WTC11 (cell line): ENCODE data around the gene FAM174B. TPM values are rescaled to one million over a fixed set of nuclear protein-coding genes. Genes with fewer than 3 reads are reported as not detected.
"Not testable (repeated sequence)": the region's sequence is repeated elsewhere in the genome, so short reads cannot be mapped to it uniquely, and the experiment has no call there.

Experiments
- ATAC-seq: fragments of 200-7000 bp; cut with Tn5 transposase; 2 replicates; pipeline ENCODE4 v1.10.0; 2021; ENCODE audit warnings: mild to moderate bottlenecking, moderate library complexity
- CTCF ChIA-PET: fragments of 300-600 bp; sonication (Branson Sonifier 250); formaldehyde crosslinking; loops from one replicate; lab custom pipeline; 2021; ENCODE audit warnings: antibody characterized with exemption; lab: Charles Lee
- POLR2A ChIA-PET: fragments of 350-600 bp; sonication (Branson Sonifier 250); formaldehyde crosslinking; loops from one replicate; lab custom pipeline; 2021; ENCODE audit warnings: antibody characterized with exemption; lab: Charles Lee
- DNase-seq: peaks from one replicate; pipeline ENCODE4 v3.0.0; 2021; ENCODE audit warnings: low spot score
- H3K27ac Mint-ChIP-seq: 2 replicates; pipeline ENCODE4 v1.8.0; 2021; ENCODE audit warnings: mixed read lengths
- H3K27me3 Mint-ChIP-seq: 2 replicates; pipeline ENCODE4 v1.8.0; 2021; ENCODE audit warnings: low read depth, mild to moderate bottlenecking, moderate library complexity, mixed read lengths
- H3K36me3 Mint-ChIP-seq: 2 replicates; pipeline ENCODE4 v1.8.0; 2021; ENCODE audit warnings: mixed read lengths
- H3K4me1 Mint-ChIP-seq: 2 replicates; pipeline ENCODE4 v1.8.0; 2022; ENCODE audit warnings: mixed read lengths
- H3K4me3 Mint-ChIP-seq: 2 replicates; pipeline ENCODE4 v1.8.0; 2021; ENCODE audit warnings: mild to moderate bottlenecking, moderate library complexity, mixed read lengths
- H3K9me3 Mint-ChIP-seq: 2 replicates; pipeline ENCODE4 v1.8.0; 2021; ENCODE audit warnings: mixed read lengths
- EMX1 ChIP-seq: fragments of 250-450 bp; sonication (Bioruptor Pico); IDR thresholded peaks from 2 replicates; pipeline ENCODE4 v1.8.0; 2021; ENCODE audit warnings: mild to moderate bottlenecking
- ETV6 ChIP-seq: sonication (generic); formaldehyde crosslinking; IDR thresholded peaks from 2 replicates; pipeline ENCODE4 v1.8.1; 2022; ENCODE audit warnings: mild to moderate bottlenecking, missing genetic modification reagents
- HMGA2 ChIP-seq: fragments of 250-450 bp; sonication (Bioruptor Pico); IDR thresholded peaks from 2 replicates; pipeline ENCODE4 v1.4.0; 2021; ENCODE audit warnings: mild to moderate bottlenecking, moderate library complexity
- IRF2 ChIP-seq: sonication (generic); formaldehyde crosslinking; IDR thresholded peaks from 2 replicates; pipeline ENCODE4 v1.8.0; 2022; ENCODE audit warnings: low read depth, missing genetic modification reagents, borderline replicate concordance
- JAZF1 ChIP-seq: fragments of 250-450 bp; sonication (Bioruptor Pico); IDR thresholded peaks from 2 replicates; pipeline ENCODE4 v1.9.0; 2021; ENCODE audit warnings: moderate library complexity, mild to moderate bottlenecking, inconsistent platforms
- JUN ChIP-seq: sonication (generic); formaldehyde crosslinking; IDR thresholded peaks from 2 replicates; pipeline ENCODE4 v1.8.0; 2023; ENCODE audit warnings: mild to moderate bottlenecking, missing genetic modification reagents
- MYBL2 ChIP-seq: sonication (generic); formaldehyde crosslinking; IDR thresholded peaks from 2 replicates; pipeline ENCODE4 v1.8.1; 2023; ENCODE audit warnings: mild to moderate bottlenecking, moderate library complexity, missing genetic modification reagents
- NR3C1 ChIP-seq: sonication (generic); formaldehyde crosslinking; conservative IDR thresholded peaks from 2 replicates; pipeline ENCODE4 v1.8.1; 2023; ENCODE audit warnings: low read depth, mild to moderate bottlenecking, missing genetic modification reagents
- TEAD4 ChIP-seq: sonication (generic); formaldehyde crosslinking; IDR thresholded peaks from 2 replicates; pipeline ENCODE4 v1.8.0; 2022; ENCODE audit warnings: mild to moderate bottlenecking, missing genetic modification reagents
- ZBTB21 ChIP-seq: sonication (generic); formaldehyde crosslinking; IDR thresholded peaks from 2 replicates; pipeline ENCODE4 v1.8.1; 2023; ENCODE audit warnings: mild to moderate bottlenecking, missing genetic modification reagents, borderline replicate concordance
- ZMAT4 ChIP-seq: fragments of 250-450 bp; sonication (Bioruptor Pico); IDR thresholded peaks from 2 replicates; pipeline ENCODE4 v1.9.0; 2021; ENCODE audit warnings: mild to moderate bottlenecking
- ZNF232 ChIP-seq: sonication (generic); formaldehyde crosslinking; IDR thresholded peaks from 2 replicates; pipeline ENCODE4 v1.8.0; 2022; ENCODE audit warnings: mild to moderate bottlenecking, missing genetic modification reagents
- ZNF532 ChIP-seq: fragments of 250-450 bp; sonication (Bioruptor Pico); IDR thresholded peaks from 2 replicates; pipeline ENCODE4 v1.9.0; 2021; ENCODE audit warnings: mild to moderate bottlenecking, borderline replicate concordance
- total RNA-seq: library from RNA; stranded (reverse); gene quantifications from 3 replicates; pipeline ENCODE4 v1.2.3, GENCODE V29; 2021
- TF ChIP-seq, protein P1 (sequence below): sonication (generic); formaldehyde crosslinking; IDR thresholded peaks from 2 replicates; pipeline ENCODE4 v1.8.0; 2022; ENCODE audit warnings: missing genetic modification reagents
- TF ChIP-seq, protein P2 (sequence below): sonication (generic); formaldehyde crosslinking; IDR thresholded peaks from 2 replicates; pipeline ENCODE4 v1.8.1; 2023; ENCODE audit warnings: mild to moderate bottlenecking, moderate library complexity, missing genetic modification reagents

FAM174B gene
- total RNA-seq, 1 experiment from 2014 or later: 22.1 TPM

- no peak for TF ChIP-seq ZBTB21
- TF ChIP-seq ZNF532 (CRISPR knock-in tag): no peak
- TF ChIP-seq TEAD4 (CRISPR knock-in tag): no peak
- no peak for TF ChIP-seq JAZF1
- TF ChIP-seq IRF2: no peak
- TF ChIP-seq, protein P1, sequence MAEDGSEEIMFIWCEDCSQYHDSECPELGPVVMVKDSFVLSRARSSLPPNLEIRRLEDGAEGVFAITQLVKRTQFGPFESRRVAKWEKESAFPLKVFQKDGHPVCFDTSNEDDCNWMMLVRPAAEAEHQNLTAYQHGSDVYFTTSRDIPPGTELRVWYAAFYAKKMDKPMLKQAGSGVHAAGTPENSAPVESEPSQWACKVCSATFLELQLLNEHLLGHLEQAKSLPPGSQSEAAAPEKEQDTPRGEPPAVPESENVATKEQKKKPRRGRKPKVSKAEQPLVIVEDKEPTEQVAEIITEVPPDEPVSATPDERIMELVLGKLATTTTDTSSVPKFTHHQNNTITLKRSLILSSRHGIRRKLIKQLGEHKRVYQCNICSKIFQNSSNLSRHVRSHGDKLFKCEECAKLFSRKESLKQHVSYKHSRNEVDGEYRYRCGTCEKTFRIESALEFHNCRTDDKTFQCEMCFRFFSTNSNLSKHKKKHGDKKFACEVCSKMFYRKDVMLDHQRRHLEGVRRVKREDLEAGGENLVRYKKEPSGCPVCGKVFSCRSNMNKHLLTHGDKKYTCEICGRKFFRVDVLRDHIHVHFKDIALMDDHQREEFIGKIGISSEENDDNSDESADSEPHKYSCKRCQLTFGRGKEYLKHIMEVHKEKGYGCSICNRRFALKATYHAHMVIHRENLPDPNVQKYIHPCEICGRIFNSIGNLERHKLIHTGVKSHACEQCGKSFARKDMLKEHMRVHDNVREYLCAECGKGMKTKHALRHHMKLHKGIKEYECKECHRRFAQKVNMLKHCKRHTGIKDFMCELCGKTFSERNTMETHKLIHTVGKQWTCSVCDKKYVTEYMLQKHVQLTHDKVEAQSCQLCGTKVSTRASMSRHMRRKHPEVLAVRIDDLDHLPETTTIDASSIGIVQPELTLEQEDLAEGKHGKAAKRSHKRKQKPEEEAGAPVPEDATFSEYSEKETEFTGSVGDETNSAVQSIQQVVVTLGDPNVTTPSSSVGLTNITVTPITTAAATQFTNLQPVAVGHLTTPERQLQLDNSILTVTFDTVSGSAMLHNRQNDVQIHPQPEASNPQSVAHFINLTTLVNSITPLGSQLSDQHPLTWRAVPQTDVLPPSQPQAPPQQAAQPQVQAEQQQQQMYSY (CRISPR knock-in tag): no peak
- TF ChIP-seq ZNF232 (CRISPR knock-in tag): no peak
- TF ChIP-seq NR3C1 (CRISPR knock-in tag): no peak
- no peak for TF ChIP-seq MYBL2
- TF ChIP-seq, protein P2, sequence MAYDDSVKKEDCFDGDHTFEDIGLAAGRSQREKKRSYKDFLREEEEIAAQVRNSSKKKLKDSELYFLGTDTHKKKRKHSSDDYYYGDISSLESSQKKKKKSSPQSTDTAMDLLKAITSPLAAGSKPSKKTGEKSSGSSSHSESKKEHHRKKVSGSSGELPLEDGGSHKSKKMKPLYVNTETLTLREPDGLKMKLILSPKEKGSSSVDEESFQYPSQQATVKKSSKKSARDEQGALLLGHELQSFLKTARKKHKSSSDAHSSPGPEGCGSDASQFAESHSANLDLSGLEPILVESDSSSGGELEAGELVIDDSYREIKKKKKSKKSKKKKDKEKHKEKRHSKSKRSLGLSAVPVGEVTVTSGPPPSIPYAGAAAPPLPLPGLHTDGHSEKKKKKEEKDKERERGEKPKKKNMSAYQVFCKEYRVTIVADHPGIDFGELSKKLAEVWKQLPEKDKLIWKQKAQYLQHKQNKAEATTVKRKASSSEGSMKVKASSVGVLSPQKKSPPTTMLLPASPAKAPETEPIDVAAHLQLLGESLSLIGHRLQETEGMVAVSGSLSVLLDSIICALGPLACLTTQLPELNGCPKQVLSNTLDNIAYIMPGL: no peak
- no peak for TF ChIP-seq ZMAT4 (CRISPR knock-in tag)
- no peak for TF ChIP-seq ETV6 (CRISPR knock-in tag)
- no peak for TF ChIP-seq HMGA2 (CRISPR knock-in tag)
- DNase-seq: no peak
- Mint-ChIP-seq H3K36me3 (peaks cover 11% of the 10 kb centered on the region), H3K4me3 (no peak overlapping the region), H3K27ac (no peak overlapping the region), H3K4me1 (0 out of 2 replicates have a peak, but pooled peaks cover 3% of the 10 kb centered on the region), H3K27me3 (peaks cover 3% of the 10 kb centered on the region; the same call in 1 of the 2 replicates), H3K9me3 (peaks cover 26% of the 10 kb centered on the region)
- ChIA-PET CTCF (no interaction called here), POLR2A (no interaction called here)
- no peak; the same call in 1 of the 2 replicates for ATAC-seq
Measured at GRCh38 chr15:92610101-92610520, 45.5 kb downstream of the FAM174B start.

DNA sequence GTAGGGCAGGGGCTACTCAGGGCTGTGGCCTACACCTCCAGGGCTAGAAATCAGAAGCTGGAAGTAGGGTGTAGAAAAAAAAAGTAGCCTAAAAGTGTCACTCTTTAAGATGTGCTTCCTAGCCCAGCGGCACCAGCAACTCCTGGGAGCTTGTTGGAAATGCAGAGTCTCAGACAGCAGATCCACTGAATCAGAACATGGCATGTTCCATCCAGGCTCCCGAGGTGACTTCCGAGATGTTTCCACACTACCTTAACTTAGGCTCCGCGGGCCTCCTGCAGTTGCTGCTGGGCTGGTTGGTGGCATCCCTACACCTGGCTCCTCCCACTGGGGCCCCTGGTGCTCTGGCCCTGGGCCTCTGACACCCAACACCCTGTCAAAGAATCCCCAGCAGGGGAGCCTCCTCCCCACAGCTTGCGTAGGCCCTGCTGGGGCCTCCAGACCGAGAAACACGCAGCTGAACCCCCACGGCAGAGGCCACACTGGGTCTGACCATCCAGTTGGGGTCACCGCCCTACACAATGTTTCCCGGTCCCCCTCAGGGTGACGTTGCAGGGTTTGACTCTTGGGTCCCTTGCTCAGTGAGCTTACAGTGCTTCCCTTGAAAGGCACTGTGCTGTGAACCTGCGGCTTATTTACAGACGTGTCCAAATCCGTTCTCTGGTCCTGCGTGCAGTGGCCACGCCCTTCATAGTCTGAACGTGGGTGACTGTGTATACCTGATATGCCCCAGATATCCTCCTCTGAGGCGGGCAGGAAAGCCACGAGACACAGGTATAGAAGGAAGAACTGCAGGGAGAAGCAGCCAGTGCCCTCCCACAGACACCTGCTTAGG, 46.5 kb downstream of the FAM174B start:
- ATAC-seq: no peak
- H3K27ac Mint-ChIP-seq: no peak overlapping the region
- H3K4me3 Mint-ChIP-seq: no peak overlapping the region
- POLR2A ChIA-PET: no interaction called here
- TF ChIP-seq JUN (CRISPR knock-in tag) (no peak), EMX1 (CRISPR knock-in tag) (no peak)
- TF ChIP-seq, all 79 proteins: peak for 0
- H3K9me3 Mint-ChIP-seq: peaks cover 36% of the 10 kb centered on the region
- peaks cover 17% of the 10 kb centered on the region for H3K36me3 Mint-ChIP-seq
- no peaks in the 10 kb centered on the region for H3K4me1 Mint-ChIP-seq
- CTCF ChIA-PET: interaction anchor here (0.7 kb wide), 1 partner anchor 106 kb away, joined by 3 read pairs; no protein-coding TSS in a partner anchor
- peaks cover 4% of the 10 kb centered on the region; the same call in 1 of the 2 replicates for H3K27me3 Mint-ChIP-seq
- no peak for DNase-seq

DNA sequence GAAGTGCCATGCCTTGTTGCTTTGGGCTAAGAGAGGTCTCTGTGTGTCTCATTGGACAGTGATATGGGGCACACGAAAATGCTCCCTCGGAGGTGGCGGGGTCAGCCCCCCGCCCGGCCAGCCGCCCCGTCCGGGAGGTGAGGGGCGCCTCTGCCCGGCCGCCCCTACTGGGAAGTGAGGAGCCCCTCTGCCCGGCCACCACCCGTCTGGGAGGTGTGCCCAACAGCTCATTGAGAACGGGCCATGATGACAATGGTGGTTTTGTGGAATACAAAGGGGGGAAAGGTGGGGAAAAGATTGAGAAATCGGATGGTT, 48.8 kb downstream of the FAM174B start:
- Mint-ChIP-seq H3K36me3 (peaks cover 18% of the 10 kb centered on the region), H3K9me3 (peaks cover 40% of the 10 kb centered on the region)
- CTCF ChIA-PET, ATAC-seq, H3K4me3 Mint-ChIP-seq, DNase-seq, POLR2A ChIA-PET, H3K4me1 Mint-ChIP-seq, H3K27ac Mint-ChIP-seq, H3K27me3 Mint-ChIP-seq: not testable (repeated sequence)
